Spleen (tissue), 7 donors: ENCODE data around the gene KLHL24.

ENCODE experiments used
- POLR2A ChIP-seq, 3 donors: fragments of 450-650 bp; IDR thresholded peaks; one replicate each; pipeline ENCODE4 v1.5.1; 2017; ENCODE audit warnings: antibody characterized with exemption in 3 of 3, mild to moderate bottlenecking in 1 of 3
- POLR2AphosphoS5 ChIP-seq, 3 donors: sonication (generic); formaldehyde crosslinking; IDR thresholded peaks; one replicate each; pipeline ENCODE4 v1.5.1; 2017; ENCODE audit warnings: antibody characterized with exemption in 3 of 3
- TF ChIP-seq, protein P1 (sequence below), 11 experiments: fragments of 200-600 bp in 7 of 11; fragments of 450-650 bp in 4 of 11; sonication (generic) in 4 of 11; IDR thresholded peaks in 8 of 11; conservative IDR thresholded peaks in 3 of 11; 1 replicate in 7 of 11; 2 replicates in 4 of 11; pipeline versions ENCODE4 v1.4.0 to v1.8.0; 2016 to 2021; ENCODE audit warnings: antibody characterized with exemption in 11 of 11, inconsistent platforms in 4 of 11, mild to moderate bottlenecking in 1 of 11
- donor health status: DM: no; HTN: no; CAD: no; lungs with moderate emphysema.
- donor health status: DM: no; HTN: no; CAD: no.
- donor health status: DM: no; HTN: no; CAD: no.

DNA sequence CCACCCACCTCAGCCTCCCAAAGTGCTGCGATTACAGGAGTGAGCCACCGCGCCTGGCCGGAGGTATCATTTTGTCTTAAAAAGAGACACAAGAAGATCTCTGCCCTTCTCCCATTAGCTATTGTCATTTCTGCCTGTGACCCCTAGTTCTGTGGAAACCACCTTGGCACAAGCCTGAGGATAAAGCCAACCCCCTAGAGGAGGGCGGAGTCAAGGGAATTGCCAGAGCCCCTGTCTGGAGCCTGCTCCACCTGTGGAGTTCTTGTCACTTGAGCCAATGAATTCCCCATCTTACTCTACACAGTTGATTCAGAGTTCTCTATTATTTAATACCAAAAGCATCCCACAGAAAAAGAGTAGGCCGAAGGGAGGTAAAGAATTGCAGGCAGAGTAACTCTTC, 45.0 kb upstream of the KLHL24 start:
- TF ChIP-seq, protein P1, sequence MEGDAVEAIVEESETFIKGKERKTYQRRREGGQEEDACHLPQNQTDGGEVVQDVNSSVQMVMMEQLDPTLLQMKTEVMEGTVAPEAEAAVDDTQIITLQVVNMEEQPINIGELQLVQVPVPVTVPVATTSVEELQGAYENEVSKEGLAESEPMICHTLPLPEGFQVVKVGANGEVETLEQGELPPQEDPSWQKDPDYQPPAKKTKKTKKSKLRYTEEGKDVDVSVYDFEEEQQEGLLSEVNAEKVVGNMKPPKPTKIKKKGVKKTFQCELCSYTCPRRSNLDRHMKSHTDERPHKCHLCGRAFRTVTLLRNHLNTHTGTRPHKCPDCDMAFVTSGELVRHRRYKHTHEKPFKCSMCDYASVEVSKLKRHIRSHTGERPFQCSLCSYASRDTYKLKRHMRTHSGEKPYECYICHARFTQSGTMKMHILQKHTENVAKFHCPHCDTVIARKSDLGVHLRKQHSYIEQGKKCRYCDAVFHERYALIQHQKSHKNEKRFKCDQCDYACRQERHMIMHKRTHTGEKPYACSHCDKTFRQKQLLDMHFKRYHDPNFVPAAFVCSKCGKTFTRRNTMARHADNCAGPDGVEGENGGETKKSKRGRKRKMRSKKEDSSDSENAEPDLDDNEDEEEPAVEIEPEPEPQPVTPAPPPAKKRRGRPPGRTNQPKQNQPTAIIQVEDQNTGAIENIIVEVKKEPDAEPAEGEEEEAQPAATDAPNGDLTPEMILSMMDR (IDR thresholded peaks at IDR 0.05 in 8 of 11, conservative IDR thresholded peaks at IDR 0.05 in 3 of 11), result no peak
- TF ChIP-seq POLR2AphosphoS5 (IDR thresholded peaks at IDR 0.05), result no peak
- TF ChIP-seq POLR2A (IDR thresholded peaks at IDR 0.05), result no peak
